ENCODE measurements around the gene UBXN2A.

The UBXN2A gene

DNA sequence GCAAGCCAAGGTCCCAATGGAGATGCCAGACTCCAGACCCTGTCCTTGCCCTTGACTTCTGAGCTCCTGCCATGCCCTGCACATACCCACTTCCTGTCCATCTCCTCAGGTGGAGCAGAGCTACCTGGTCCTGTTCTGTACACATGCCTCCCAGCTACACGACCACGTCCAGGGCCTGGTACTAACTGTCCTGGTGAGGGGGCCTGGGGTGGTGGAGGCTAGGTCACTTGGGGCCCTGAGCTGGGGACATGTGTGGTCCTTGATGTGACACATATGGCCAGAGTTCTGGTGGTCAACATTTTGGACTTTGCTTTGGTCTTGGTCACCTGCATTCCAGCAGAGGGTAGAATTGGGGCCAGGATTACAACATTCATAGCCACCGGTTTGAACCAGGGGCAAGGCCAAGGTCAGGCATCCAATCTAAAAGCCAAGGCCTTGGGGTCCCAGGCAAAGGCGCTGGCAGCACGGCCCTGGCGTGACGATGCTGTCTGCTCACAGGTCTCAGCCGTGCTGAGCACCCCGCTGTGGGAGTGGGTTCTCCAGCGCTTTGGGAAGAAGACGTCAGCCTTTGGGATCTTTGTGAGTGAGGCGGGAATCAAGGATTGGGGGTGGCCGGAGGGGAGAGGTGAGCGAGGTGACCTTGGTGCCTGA, 82.2 kb downstream of the UBXN2A start:
- no peak overlapping the region for H2AFZ ChIP-seq
- no peaks in the 10 kb centered on the region for H3K27me3 ChIP-seq (ENCODE audit: control insufficient read depth, insufficient read depth, low read length)
- no peaks in the 10 kb centered on the region for H3K4me1 ChIP-seq
- H3K9ac ChIP-seq, result no peak overlapping the region
- H3K4me3 ChIP-seq (ENCODE audit: low read depth, low read length), result no peak overlapping the region
- no peak overlapping the region for H3K4me2 ChIP-seq (ENCODE audit: low read length)
- no peaks in the 10 kb centered on the region for H3K36me3 ChIP-seq (ENCODE audit: control insufficient read depth, insufficient read depth, low read length)
- no peak overlapping the region for H3K27ac ChIP-seq
- TF ChIP-seq, protein P1, sequence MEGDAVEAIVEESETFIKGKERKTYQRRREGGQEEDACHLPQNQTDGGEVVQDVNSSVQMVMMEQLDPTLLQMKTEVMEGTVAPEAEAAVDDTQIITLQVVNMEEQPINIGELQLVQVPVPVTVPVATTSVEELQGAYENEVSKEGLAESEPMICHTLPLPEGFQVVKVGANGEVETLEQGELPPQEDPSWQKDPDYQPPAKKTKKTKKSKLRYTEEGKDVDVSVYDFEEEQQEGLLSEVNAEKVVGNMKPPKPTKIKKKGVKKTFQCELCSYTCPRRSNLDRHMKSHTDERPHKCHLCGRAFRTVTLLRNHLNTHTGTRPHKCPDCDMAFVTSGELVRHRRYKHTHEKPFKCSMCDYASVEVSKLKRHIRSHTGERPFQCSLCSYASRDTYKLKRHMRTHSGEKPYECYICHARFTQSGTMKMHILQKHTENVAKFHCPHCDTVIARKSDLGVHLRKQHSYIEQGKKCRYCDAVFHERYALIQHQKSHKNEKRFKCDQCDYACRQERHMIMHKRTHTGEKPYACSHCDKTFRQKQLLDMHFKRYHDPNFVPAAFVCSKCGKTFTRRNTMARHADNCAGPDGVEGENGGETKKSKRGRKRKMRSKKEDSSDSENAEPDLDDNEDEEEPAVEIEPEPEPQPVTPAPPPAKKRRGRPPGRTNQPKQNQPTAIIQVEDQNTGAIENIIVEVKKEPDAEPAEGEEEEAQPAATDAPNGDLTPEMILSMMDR (IDR thresholded peaks at IDR 0.05), result no peak
- H3K79me2 ChIP-seq, result no peaks in the 10 kb centered on the region
- no peaks in the 10 kb centered on the region for H3K9me3 ChIP-seq (ENCODE audit: control insufficient read depth, low read length)

GRCh38 chr2:24022975-24023575, 82.8 kb downstream of the UBXN2A start:
- Histone ChIP-seq H3K4me1 (no peaks in the 10 kb centered on the region), H3K27me3 (ENCODE audit: control insufficient read depth, insufficient read depth, low read length) (no peaks in the 10 kb centered on the region), H3K4me3 (ENCODE audit: low read depth, low read length) (no peak overlapping the region), H3K9ac (no peak overlapping the region), H3K27ac (no peak overlapping the region), H3K4me2 (ENCODE audit: low read length) (no peak overlapping the region), H2AFZ (no peak overlapping the region), H3K36me3 (ENCODE audit: control insufficient read depth, insufficient read depth, low read length) (no peaks in the 10 kb centered on the region), H3K9me3 (ENCODE audit: control insufficient read depth, low read length) (no peaks in the 10 kb centered on the region), H3K79me2 (no peaks in the 10 kb centered on the region)
- TF ChIP-seq, protein P1 (IDR thresholded peaks at IDR 0.05), result no peak

GRCh38 chr2:24024018-24024417, 83.8 kb downstream of the UBXN2A start:
- Histone ChIP-seq H3K9ac (no peak overlapping the region), H3K36me3 (ENCODE audit: control insufficient read depth, insufficient read depth, low read length) (no peaks in the 10 kb centered on the region), H3K4me3 (ENCODE audit: low read depth, low read length) (no peak overlapping the region), H3K4me2 (ENCODE audit: low read length) (no peak overlapping the region), H3K27me3 (ENCODE audit: control insufficient read depth, insufficient read depth, low read length) (no peaks in the 10 kb centered on the region), H3K79me2 (no peaks in the 10 kb centered on the region), H3K9me3 (ENCODE audit: control insufficient read depth, low read length) (no peaks in the 10 kb centered on the region), H2AFZ (no peak overlapping the region), H3K4me1 (no peaks in the 10 kb centered on the region), H3K27ac (no peak overlapping the region)
- TF ChIP-seq, protein P1 (IDR thresholded peaks at IDR 0.05), result no peak

DNA sequence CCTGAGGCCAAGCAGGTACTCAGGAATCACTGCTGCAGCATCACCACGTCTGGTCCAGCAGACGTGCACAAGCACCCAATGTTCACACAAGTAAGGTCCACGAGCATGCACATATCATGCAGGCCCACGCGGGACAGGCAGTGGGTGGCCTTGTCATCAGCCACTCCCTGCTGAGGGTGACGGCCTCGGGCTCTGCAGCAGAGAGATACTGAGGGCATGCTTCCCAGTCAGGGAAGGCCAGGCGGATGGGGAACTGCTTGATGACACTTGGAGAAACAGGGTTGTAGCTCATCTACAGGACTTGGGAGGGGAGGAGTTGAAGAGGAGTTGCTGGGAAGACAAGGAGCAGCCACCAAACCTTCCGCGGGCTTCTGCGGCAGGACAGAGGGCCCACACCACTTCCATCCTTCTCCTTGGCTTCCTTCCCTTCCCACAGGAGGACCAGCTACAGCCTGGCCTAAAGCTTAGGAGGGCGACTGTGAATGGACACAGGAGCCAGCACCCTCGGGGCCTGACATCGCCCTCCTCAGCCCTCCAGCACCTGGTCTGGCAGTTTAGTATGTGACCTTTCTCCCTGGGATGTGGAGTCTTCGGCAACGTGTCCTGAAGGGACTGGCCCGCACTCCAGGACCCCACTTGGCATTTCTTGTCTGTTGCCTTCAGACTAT, 84.9 kb downstream of the UBXN2A start:
- no peak overlapping the region for H3K9ac ChIP-seq
- no peaks in the 10 kb centered on the region for H3K9me3 ChIP-seq (ENCODE audit: control insufficient read depth, low read length)
- no peaks in the 10 kb centered on the region for H3K79me2 ChIP-seq
- no peaks in the 10 kb centered on the region for H3K4me1 ChIP-seq
- TF ChIP-seq, protein P1 (IDR thresholded peaks at IDR 0.05), result no peak
- no peak overlapping the region for H3K4me3 ChIP-seq (ENCODE audit: low read depth, low read length)
- H3K36me3 ChIP-seq (ENCODE audit: control insufficient read depth, insufficient read depth, low read length), result no peaks in the 10 kb centered on the region
- H3K27ac ChIP-seq, result no peak overlapping the region
- no peaks in the 10 kb centered on the region for H3K27me3 ChIP-seq (ENCODE audit: control insufficient read depth, insufficient read depth, low read length)
- H3K4me2 ChIP-seq (ENCODE audit: low read length), result no peak overlapping the region
- H2AFZ ChIP-seq, result no peak overlapping the region

Measured in parathyroid adenoma (tissue), 2 donors.